CD14-positive monocyte (primary cell): ENCODE measurements around the gene MX2. TPM values are rescaled to one million over a fixed set of nuclear protein-coding genes. Genes with fewer than 3 reads are reported as not detected.

Source experiments
- DNase-seq, 3 donors: peaks; one replicate each; pipeline ENCODE4 v3.0.0-alpha.2; 2011 to 2022
- H2AFZ ChIP-seq: 2 replicates; pipeline ENCODE4 v1.6.0; 2012; ENCODE audit warnings: mild to moderate bottlenecking, low read depth, low read length, inconsistent platforms; ENCODE audit not compliant: insufficient read depth, poor library complexity, severe bottlenecking
- H3K27ac ChIP-seq, 2 donors: 1 replicate in 1 of 2; 2 replicates in 1 of 2; pipeline ENCODE4 v1.5.1; 2012 to 2013; ENCODE audit warnings: low read length in 2 of 2, control low read depth in 1 of 2, inconsistent platforms in 1 of 2, low read depth in 1 of 2, mild to moderate bottlenecking in 1 of 2
- H3K27me3 ChIP-seq, 2 donors: one replicate each; pipeline versions ENCODE4 v1.6.0 to v1.6.1; 2011 to 2013; ENCODE audit warnings: low read length in 2 of 2; ENCODE audit not compliant: control insufficient read depth in 2 of 2, insufficient read depth in 2 of 2
- H3K36me3 ChIP-seq, 2 donors: replicated peaks in 1 of 2; 1 replicate in 1 of 2; 2 replicates in 1 of 2; pipeline versions ENCODE4 v1.5.1 to v1.6.1; 2012 to 2013; ENCODE audit warnings: low read length in 2 of 2, control low read depth in 1 of 2, inconsistent platforms in 1 of 2, mild to moderate bottlenecking in 1 of 2; ENCODE audit not compliant: insufficient read depth in 2 of 2, control insufficient read depth in 1 of 2
- H3K4me1 ChIP-seq, 2 donors: 1 replicate in 1 of 2; 2 replicates in 1 of 2; pipeline versions ENCODE4 v1.5.1 to v1.6.1; 2012 to 2013; ENCODE audit warnings: low read length in 2 of 2, control low read depth in 1 of 2, inconsistent platforms in 1 of 2, mild to moderate bottlenecking in 1 of 2, moderate library complexity in 1 of 2; ENCODE audit not compliant: insufficient read depth in 2 of 2, control insufficient read depth in 1 of 2
- H3K4me2 ChIP-seq: replicated peaks from 2 replicates; pipeline ENCODE3; 2012; ENCODE audit warnings: low read length, moderate library complexity, mild to moderate bottlenecking; ENCODE audit not compliant: poor library complexity, severe bottlenecking; ENCODE audit errors: extremely low read depth
- H3K4me3 ChIP-seq, 3 experiments: fragments of 200-600 bp in 1 of 3; sonication (generic) in 1 of 3; replicated peaks in 1 of 3; 1 replicate in 2 of 3; 2 replicates in 1 of 3; pipeline ENCODE4 v1.5.1; 2011 to 2013; ENCODE audit warnings: low read length in 3 of 3, mild to moderate bottlenecking in 3 of 3, control low read depth in 2 of 3, low read depth in 2 of 3, inconsistent platforms in 1 of 3, moderate library complexity in 1 of 3
- H3K79me2 ChIP-seq: 2 replicates; pipeline ENCODE4 v1.6.0; 2012; ENCODE audit warnings: mild to moderate bottlenecking, control low read depth, inconsistent platforms, low read length, moderate library complexity; ENCODE audit not compliant: insufficient read depth
- H3K9ac ChIP-seq: 2 replicates; pipeline ENCODE4 v1.6.0; 2017; ENCODE audit warnings: low read length, mild to moderate bottlenecking; ENCODE audit not compliant: insufficient read depth, poor library complexity, severe bottlenecking
- H3K9me3 ChIP-seq, 2 donors: replicated peaks in 1 of 2; 1 replicate in 1 of 2; 2 replicates in 1 of 2; pipeline versions ENCODE4 v1.5.1 to v1.6.1; 2012 to 2013; ENCODE audit warnings: low read length in 2 of 2, control low read depth in 1 of 2; ENCODE audit not compliant: control insufficient read depth in 1 of 2, insufficient read depth in 1 of 2
- H4K20me1 ChIP-seq: 2 replicates; pipeline ENCODE4 v1.6.0; 2012; ENCODE audit warnings: mild to moderate bottlenecking, low read length, control low read depth, moderate library complexity; ENCODE audit not compliant: insufficient read depth
- H3K27ac Mint-ChIP-seq, 7 donors: one replicate each; pipeline ENCODE4 v1.8.0; 2020; ENCODE audit warnings: mild to moderate bottlenecking in 7 of 7, mixed read lengths in 7 of 7, moderate library complexity in 6 of 7, inconsistent platforms in 2 of 7
- H3K27me3 Mint-ChIP-seq, 3 donors: one replicate each; pipeline ENCODE4 v1.8.0; 2021 to 2022; ENCODE audit warnings: low read depth in 3 of 3, mild to moderate bottlenecking in 3 of 3, mixed read lengths in 3 of 3, moderate library complexity in 3 of 3, inconsistent platforms in 1 of 3
- H3K36me3 Mint-ChIP-seq, 2 donors: one replicate each; pipeline ENCODE4 v1.8.0; 2020; ENCODE audit warnings: mixed read lengths in 2 of 2, inconsistent platforms in 1 of 2, mild to moderate bottlenecking in 1 of 2
- H3K4me1 Mint-ChIP-seq: one replicate; pipeline ENCODE4 v1.8.0; 2020; ENCODE audit warnings: mild to moderate bottlenecking, mixed read lengths
- H3K4me3 Mint-ChIP-seq, 2 donors: one replicate each; pipeline ENCODE4 v1.8.0; 2020; ENCODE audit warnings: mild to moderate bottlenecking in 2 of 2, mixed read lengths in 2 of 2, moderate library complexity in 1 of 2
- H3K9me3 Mint-ChIP-seq, 7 donors: one replicate each; pipeline ENCODE4 v1.8.0; 2020 to 2022; ENCODE audit warnings: mixed read lengths in 7 of 7, mild to moderate bottlenecking in 6 of 7, moderate library complexity in 6 of 7, inconsistent platforms in 2 of 7
- CTCF ChIP-seq: fragments of 200-600 bp; IDR thresholded peaks from one replicate; pipeline ENCODE4 v1.8.0; 2022; ENCODE audit warnings: antibody characterized with exemption, mild to moderate bottlenecking
- WGBS: methylation state at CpG from one replicate; pipeline ENCODE4 v1.1.5; 2013; ENCODE audit warnings: missing lambda C conversion rate; ENCODE audit not compliant: insufficient coverage; 5-methylcytosine and 5-hydroxymethylcytosine counted together
- intact Hi-C, 2 donors: fragments of 100-400 bp; cut with micrococcal nuclease; formaldehyde crosslinking; loops; one replicate each; pipeline versions ENCODE4 v1.15.0 to v1.15.1; 2023
- polyA plus RNA-seq, 3 donors: library from polyadenylated mRNA; depleted of rRNA in 1 of 3; unstranded in 2 of 3; stranded (reverse) in 1 of 3; fragments of 300-500 nt in 2 of 3; fragments of >200 nt in 1 of 3; fragmentation: Illumina TruSeq in 2 of 3; gene quantifications; 1 replicate in 2 of 3; 2 replicates in 1 of 3; pipeline ENCODE4 v1.2.3, GENCODE V29; 2012 to 2021

The MX2 gene
- polyA plus RNA-seq, 3 donors = 43.1 to 79.4 (median 50.3) TPM

- Mint-ChIP-seq H3K27ac (no peak overlapping the region), H3K36me3 (peaks cover 93 to 100% of the 10 kb centered on the region in 2 donors), H3K4me3 (no peak overlapping the region), H3K4me1 (no peaks in the 10 kb centered on the region), H3K27me3 (no peaks in the 10 kb centered on the region), H3K9me3 (peaks cover 10 to 23% (median 19%) of the 10 kb centered on the region in 7 donors)
- Histone ChIP-seq H3K4me2 (no peak overlapping the region), H3K9ac (no peak overlapping the region), H3K27me3 (no peaks in the 10 kb centered on the region), H3K9me3 (peaks cover 17 to 21% of the 10 kb centered on the region in 2 donors), H2AFZ (no peak overlapping the region), H3K27ac (no peak overlapping the region), H3K4me1 (no peaks in the 10 kb centered on the region), H4K20me1 (peaks cover 62% of the 10 kb centered on the region), H3K36me3 (peaks cover 86 to 100% of the 10 kb centered on the region in 2 donors), H3K79me2 (no peaks in the 10 kb centered on the region), H3K4me3 (no peak overlapping the region)
- no peak for TF ChIP-seq CTCF
- intact Hi-C loops = loop anchor here in 1 of 2 donors (5.0 kb wide), 1 partner anchor 34 kb away; no protein-coding TSS in a partner anchor
- no peak for DNase-seq
These were observed 19.9 kb downstream of the MX2 start for GRCh38 chr21:41381731-41382130.

DNA sequence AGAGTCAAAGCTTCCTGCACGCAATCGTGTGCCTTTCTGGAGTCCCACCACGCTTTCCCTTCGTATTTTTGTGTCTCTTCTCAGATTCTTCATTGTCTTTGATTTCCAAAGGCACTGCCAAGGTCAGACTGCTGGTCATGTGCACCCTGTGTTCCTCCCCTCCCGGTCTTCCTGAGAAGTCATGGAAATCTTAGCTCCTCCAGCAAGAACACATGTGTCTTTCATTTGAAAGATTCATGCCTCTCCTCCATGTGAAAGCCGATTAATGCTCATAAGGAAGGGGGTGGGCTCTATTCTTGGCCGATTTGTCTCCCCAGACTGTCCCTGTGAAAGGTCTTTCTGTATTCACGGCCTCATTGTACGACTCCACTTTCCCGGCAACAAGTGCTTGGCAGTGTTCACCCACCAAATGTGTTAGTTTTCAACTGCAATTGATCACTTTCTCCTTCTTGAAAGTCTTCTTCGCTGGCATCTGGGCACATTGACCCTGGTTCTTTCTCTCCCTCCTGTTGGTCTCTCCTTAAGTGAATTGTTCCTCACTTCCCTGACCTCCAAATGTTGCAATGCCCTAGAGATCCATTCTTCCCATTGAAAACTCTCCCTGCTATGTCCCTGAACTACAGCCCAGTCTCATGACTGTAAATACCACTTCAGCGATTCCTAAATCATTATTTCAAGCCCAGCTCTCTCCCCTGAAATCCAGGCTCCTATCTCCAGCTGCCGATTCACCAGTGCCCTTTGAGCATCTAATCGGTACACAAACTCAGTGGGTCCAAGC lies 25.4 kb downstream of the MX2 start:
- intact Hi-C loops = no loop called here
- Mint-ChIP-seq H3K36me3 (peaks cover 84 to 97% of the 10 kb centered on the region in 2 donors), H3K4me1 (no peaks in the 10 kb centered on the region), H3K4me3 (no peak overlapping the region), H3K27ac (peak overlapping the region in 2 of 7 donors; percentile 28 to 41), H3K27me3 (peaks cover 0 to 3% (median 0%) of the 10 kb centered on the region in 3 donors), H3K9me3 (peaks cover 0 to 4% (median 2%) of the 10 kb centered on the region in 7 donors)
- Histone ChIP-seq H3K27me3 (no peaks in the 10 kb centered on the region), H4K20me1 (peaks cover 36% of the 10 kb centered on the region), H3K79me2 (no peaks in the 10 kb centered on the region), H3K9me3 (peaks cover 0 to 6% of the 10 kb centered on the region in 2 donors), H3K9ac (no peak overlapping the region), H3K4me3 (no peak overlapping the region), H3K4me2 (no peak overlapping the region), H2AFZ (no peak overlapping the region), H3K36me3 (peaks cover 70 to 99% of the 10 kb centered on the region in 2 donors), H3K27ac (no peak overlapping the region), H3K4me1 (no peaks in the 10 kb centered on the region)
- whole genome bisulfite sequencing = over 99% methylated on average over 12 of the region's 14 CpGs
- DNase-seq = no peak
- no peak for TF ChIP-seq CTCF
